Measurements from ENCODE around the gene MAB21L3. TPM values are rescaled to one million over a fixed set of nuclear protein-coding genes. Genes with fewer than 3 reads are reported as not detected.
A peak's percentile ranks its signal among the peaks of the same experiment; 100 is the strongest.

The MAB21L3 gene
- total and polyA plus RNA-seq, 2 of the 13 experiments (the other 11 are each of a cell fraction or from before 2014, with no cell fraction given), result 0.55 to 4.1 TPM

GRCh38 chr1:116176306-116176789, 65.1 kb downstream of the MAB21L3 start (continued):
- TF ChIP-seq BATF2 (CRISPR knock-in tag; IDR thresholded peaks at IDR 0.05), result no peak
- TF ChIP-seq DNMT1 (CRISPR knock-in tag; IDR thresholded peaks at IDR 0.05), result no peak
- TF ChIP-seq, protein P1, sequence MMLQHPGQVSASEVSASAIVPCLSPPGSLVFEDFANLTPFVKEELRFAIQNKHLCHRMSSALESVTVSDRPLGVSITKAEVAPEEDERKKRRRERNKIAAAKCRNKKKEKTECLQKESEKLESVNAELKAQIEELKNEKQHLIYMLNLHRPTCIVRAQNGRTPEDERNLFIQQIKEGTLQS (CRISPR knock-in tag; IDR thresholded peaks at IDR 0.05), result no peak
- TF ChIP-seq RCOR2 (CRISPR knock-in tag; IDR thresholded peaks at IDR 0.05), result peak; percentile 42; the same call in 1 of the 2 replicates
- TF ChIP-seq, protein P2, sequence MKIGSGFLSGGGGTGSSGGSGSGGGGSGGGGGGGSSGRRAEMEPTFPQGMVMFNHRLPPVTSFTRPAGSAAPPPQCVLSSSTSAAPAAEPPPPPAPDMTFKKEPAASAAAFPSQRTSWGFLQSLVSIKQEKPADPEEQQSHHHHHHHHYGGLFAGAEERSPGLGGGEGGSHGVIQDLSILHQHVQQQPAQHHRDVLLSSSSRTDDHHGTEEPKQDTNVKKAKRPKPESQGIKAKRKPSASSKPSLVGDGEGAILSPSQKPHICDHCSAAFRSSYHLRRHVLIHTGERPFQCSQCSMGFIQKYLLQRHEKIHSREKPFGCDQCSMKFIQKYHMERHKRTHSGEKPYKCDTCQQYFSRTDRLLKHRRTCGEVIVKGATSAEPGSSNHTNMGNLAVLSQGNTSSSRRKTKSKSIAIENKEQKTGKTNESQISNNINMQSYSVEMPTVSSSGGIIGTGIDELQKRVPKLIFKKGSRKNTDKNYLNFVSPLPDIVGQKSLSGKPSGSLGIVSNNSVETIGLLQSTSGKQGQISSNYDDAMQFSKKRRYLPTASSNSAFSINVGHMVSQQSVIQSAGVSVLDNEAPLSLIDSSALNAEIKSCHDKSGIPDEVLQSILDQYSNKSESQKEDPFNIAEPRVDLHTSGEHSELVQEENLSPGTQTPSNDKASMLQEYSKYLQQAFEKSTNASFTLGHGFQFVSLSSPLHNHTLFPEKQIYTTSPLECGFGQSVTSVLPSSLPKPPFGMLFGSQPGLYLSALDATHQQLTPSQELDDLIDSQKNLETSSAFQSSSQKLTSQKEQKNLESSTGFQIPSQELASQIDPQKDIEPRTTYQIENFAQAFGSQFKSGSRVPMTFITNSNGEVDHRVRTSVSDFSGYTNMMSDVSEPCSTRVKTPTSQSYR (CRISPR knock-in tag; IDR thresholded peaks at IDR 0.05; ENCODE audit: borderline replicate concordance), result no peak
- TF ChIP-seq, protein P3, sequence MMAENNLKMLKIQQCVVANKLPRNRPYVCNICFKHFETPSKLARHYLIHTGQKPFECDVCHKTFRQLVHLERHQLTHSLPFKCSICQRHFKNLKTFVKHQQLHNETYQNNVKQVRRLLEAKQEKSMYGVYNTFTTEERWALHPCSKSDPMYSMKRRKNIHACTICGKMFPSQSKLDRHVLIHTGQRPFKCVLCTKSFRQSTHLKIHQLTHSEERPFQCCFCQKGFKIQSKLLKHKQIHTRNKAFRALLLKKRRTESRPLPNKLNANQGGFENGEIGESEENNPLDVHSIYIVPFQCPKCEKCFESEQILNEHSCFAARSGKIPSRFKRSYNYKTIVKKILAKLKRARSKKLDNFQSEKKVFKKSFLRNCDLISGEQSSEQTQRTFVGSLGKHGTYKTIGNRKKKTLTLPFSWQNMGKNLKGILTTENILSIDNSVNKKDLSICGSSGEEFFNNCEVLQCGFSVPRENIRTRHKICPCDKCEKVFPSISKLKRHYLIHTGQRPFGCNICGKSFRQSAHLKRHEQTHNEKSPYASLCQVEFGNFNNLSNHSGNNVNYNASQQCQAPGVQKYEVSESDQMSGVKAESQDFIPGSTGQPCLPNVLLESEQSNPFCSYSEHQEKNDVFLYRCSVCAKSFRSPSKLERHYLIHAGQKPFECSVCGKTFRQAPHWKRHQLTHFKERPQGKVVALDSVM (CRISPR knock-in tag; IDR thresholded peaks at IDR 0.05), result no peak
- TF ChIP-seq ZNF609 (CRISPR knock-in tag; IDR thresholded peaks at IDR 0.05; ENCODE audit: borderline replicate concordance), result peak; percentile 76
- peak; percentile 90 for TF ChIP-seq ESRRA (CRISPR knock-in tag; IDR thresholded peaks at IDR 0.05; ENCODE audit: low read depth)
- TF ChIP-seq, protein P4, sequence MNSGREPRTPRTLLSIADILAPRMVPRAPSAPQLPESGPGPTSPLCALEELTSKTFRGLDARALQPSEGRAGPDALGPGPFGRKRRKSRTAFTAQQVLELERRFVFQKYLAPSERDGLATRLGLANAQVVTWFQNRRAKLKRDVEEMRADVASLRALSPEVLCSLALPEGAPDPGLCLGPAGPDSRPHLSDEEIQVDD (CRISPR knock-in tag; IDR thresholded peaks at IDR 0.05; ENCODE audit: borderline replicate concordance), result no peak
- peak in 1 of 2 experiments; percentile 80; a peak in 2 of 4 replicates for TF ChIP-seq EP300 (IDR thresholded peaks at IDR 0.05; ENCODE audit: low read depth in 2 of 2, low read length in 2 of 2)
- no peak; the same call in 1 of the 2 replicates for TF ChIP-seq EP300 (CRISPR knock-in tag; IDR thresholded peaks at IDR 0.05; ENCODE audit: borderline replicate concordance)
- peak; percentile 49; the same call in 1 of the 2 replicates for TF ChIP-seq PRDM15 (CRISPR knock-in tag; IDR thresholded peaks at IDR 0.05)
- TF ChIP-seq DNMT3B (CRISPR knock-in tag; conservative IDR thresholded peaks at IDR 0.05), result no peak
